HepG2 (cell line): ENCODE measurements around the gene STXBP2. TPM values are rescaled to one million over a fixed set of nuclear protein-coding genes. Genes with fewer than 3 reads are reported as not detected.
A peak's percentile ranks its signal among the peaks of the same experiment; 100 is the strongest.

ENCODE experiments used
- ATAC-seq: fragments of 200-7000 bp; cut with Tn5 transposase; 3 replicates; pipeline ENCODE4 v1.9.1; 2020; ENCODE audit warnings: mild to moderate bottlenecking, moderate library complexity
- BruUV-seq: library from RNA; stranded (reverse); fragments of 400-500 nt; replicated peaks from 2 replicates; lab custom pipeline; 2021; lab: Mats Ljungman, UMichigan
- CTCF ChIA-PET: fragments of 300-600 bp; formaldehyde crosslinking; extraction: SDS; loops from one replicate; lab custom pipeline; 2021; ENCODE audit warnings: low total read pairs, inconsistent platforms, low intra/inter-chr PET ratio; lab: Yijun Ruan, JAX
- POLR2A ChIA-PET: fragments of 350-600 bp; sonication (Branson Sonifier 250); formaldehyde crosslinking; loops from one replicate; lab custom pipeline; 2020; ENCODE audit warnings: antibody characterized with exemption, inconsistent platforms; lab: Yijun Ruan, JAX
- DNase-seq: peaks from one replicate; pipeline ENCODE4 v3.0.0-alpha.2; 2015; ENCODE audit warnings: low spot score
- FAIRE-seq: peaks from 3 replicates; lab custom pipeline; 2011; peaks lifted over from hg19 to GRCh38; lab: Jason Lieb, UNC
- H2AFZ ChIP-seq: one replicate; pipeline ENCODE4 v1.6.1; 2011; ENCODE audit warnings: low read length, inconsistent platforms
- H3K27ac ChIP-seq: fragments of 300-600 bp; 3 replicates; pipeline ENCODE4 v1.8.0; 2011; ENCODE audit warnings: mixed run types, mild to moderate bottlenecking, mixed read lengths, low read length, inconsistent platforms; ENCODE audit not compliant: insufficient read depth; ENCODE audit errors: extremely low read length
- H3K27me3 ChIP-seq, 2 experiments: fragments of 200-600 bp in 1 of 2; 2 replicates in 1 of 2; 3 replicates in 1 of 2; pipeline versions ENCODE4 v1.6.0 to v1.8.0; 2011; ENCODE audit warnings: low read length in 2 of 2, mild to moderate bottlenecking in 2 of 2, moderate library complexity in 2 of 2, inconsistent platforms in 1 of 2; ENCODE audit not compliant: insufficient read depth in 2 of 2, control insufficient read depth in 1 of 2
- H3K36me3 ChIP-seq, 2 experiments: fragments of 200-600 bp in 1 of 2; replicated peaks in 1 of 2; 2 replicates in 1 of 2; 3 replicates in 1 of 2; pipeline versions ENCODE4 v1.5.1 to v1.8.0; 2011; ENCODE audit warnings: low read length in 2 of 2, inconsistent platforms in 1 of 2; ENCODE audit not compliant: insufficient read depth in 2 of 2, control insufficient read depth in 1 of 2
- H3K4me1 ChIP-seq: 2 replicates; pipeline ENCODE4 v1.5.1; 2012; ENCODE audit warnings: low read length, inconsistent platforms; ENCODE audit not compliant: insufficient read depth
- H3K4me2 ChIP-seq: 2 replicates; pipeline ENCODE4 v1.6.0; 2011; ENCODE audit warnings: low read depth, low read length, inconsistent platforms
- H3K4me3 ChIP-seq, 3 experiments: fragments of 200-600 bp in 1 of 3; sonication (generic), shearing (Covaris generic) in 1 of 3; replicated peaks in 1 of 3; 2 replicates each; pipeline ENCODE4 v1.5.1; 2011 to 2016; ENCODE audit warnings: low read length in 3 of 3, inconsistent platforms in 2 of 3, low read depth in 2 of 3, mild to moderate bottlenecking in 2 of 3, control low read depth in 1 of 3, mixed read lengths in 1 of 3; ENCODE audit not compliant: insufficient read depth in 1 of 3
- H3K79me2 ChIP-seq: one replicate; pipeline ENCODE4 v1.6.1; 2011; ENCODE audit warnings: low read length, inconsistent platforms; ENCODE audit not compliant: insufficient read depth
- H3K9ac ChIP-seq: 2 replicates; pipeline ENCODE4 v1.6.0; 2011; ENCODE audit warnings: mild to moderate bottlenecking, low read depth, low read length, inconsistent platforms; ENCODE audit not compliant: insufficient read depth
- H3K9me3 ChIP-seq: 2 replicates; pipeline ENCODE4 v1.5.1; 2012; ENCODE audit warnings: mild to moderate bottlenecking, low read length
- H4K20me1 ChIP-seq: 2 replicates; pipeline ENCODE4 v1.6.0; 2011; ENCODE audit warnings: inconsistent platforms, mild to moderate bottlenecking, low read length, moderate library complexity; ENCODE audit not compliant: insufficient read depth
- AGO2 ChIP-seq: fragments of 200-400 bp; formaldehyde crosslinking; optimal IDR thresholded peaks from 2 replicates; pipeline ENCODE3; 2017; ENCODE audit warnings: mild to moderate bottlenecking, low read depth, low read length, moderate library complexity
- RBFOX2 ChIP-seq: fragments of 200-400 bp; formaldehyde crosslinking; IDR thresholded peaks from 2 replicates; pipeline ENCODE4 v1.6.1; 2017; ENCODE audit warnings: low read depth, mild to moderate bottlenecking, low read length
- SRY ChIP-seq: sonication (generic); formaldehyde crosslinking; IDR thresholded peaks from 2 replicates; pipeline ENCODE4 v1.8.0; 2022; ENCODE audit warnings: mild to moderate bottlenecking, missing genetic modification reagents
- TCF12 ChIP-seq, 2 experiments: fragments of 450-650 bp in 1 of 2; sonication (generic) in 1 of 2; formaldehyde crosslinking in 1 of 2; IDR thresholded peaks; 2 replicates each; pipeline versions ENCODE4 v1.6.1 to v1.8.0; 2017 to 2022; ENCODE audit warnings: antibody characterized with exemption in 1 of 2, mild to moderate bottlenecking in 1 of 2, missing genetic modification reagents in 1 of 2, moderate library complexity in 1 of 2
- WGBS: methylation state at CpG from one replicate; pipeline ENCODE4 v1.1.6; 2017; ENCODE audit warnings: low lambda C conversion rate; 5-methylcytosine and 5-hydroxymethylcytosine counted together
- in situ Hi-C: cut with HindIII; loops from 2 replicates; pipeline ENCODE4 v1.10.0; 2017; ENCODE audit warnings: low pct_unique_long_range_greater_than_20kb; ENCODE audit not compliant: extremely low pct_ligation_motif_present
- intact Hi-C: fragments of 100-400 bp; cut with micrococcal nuclease; formaldehyde crosslinking; loops from one replicate; pipeline ENCODE4 v1.10.0; 2022; ENCODE audit not compliant: unreplicated experiment
- polyA plus RNA-seq, 8 experiments: library from polyadenylated mRNA; depleted of rRNA in 3 of 8; stranded (reverse) in 7 of 8; unstranded in 1 of 8; fragments of >200 nt; fragmentation: Illumina TruSeq in 4 of 8; extraction: Trizol in 4 of 8; gene quantifications; 2 replicates each; pipeline versions ENCODE4 v1.2.1 to v1.2.3, GENCODE V29; 2011 to 2016; ENCODE audit warnings: low read depth in 4 of 8, missing spikeins in 1 of 8, mixed read lengths in 1 of 8; ENCODE audit not compliant: insufficient read depth in 1 of 8
- total RNA-seq, 5 experiments: library from RNA; depleted of rRNA; stranded (reverse); fragments of >200 nt; fragmentation: Illumina TruSeq; extraction: Trizol; gene quantifications; 2 replicates each; pipeline ENCODE4 v1.2.3, GENCODE V29; 2016; ENCODE audit warnings: low read depth in 1 of 5

The STXBP2 gene
- total and polyA plus RNA-seq, 2 of the 13 experiments (the other 11 are each of a cell fraction or from before 2014, with no cell fraction given): 22.8 to 40.1 TPM

DNA sequence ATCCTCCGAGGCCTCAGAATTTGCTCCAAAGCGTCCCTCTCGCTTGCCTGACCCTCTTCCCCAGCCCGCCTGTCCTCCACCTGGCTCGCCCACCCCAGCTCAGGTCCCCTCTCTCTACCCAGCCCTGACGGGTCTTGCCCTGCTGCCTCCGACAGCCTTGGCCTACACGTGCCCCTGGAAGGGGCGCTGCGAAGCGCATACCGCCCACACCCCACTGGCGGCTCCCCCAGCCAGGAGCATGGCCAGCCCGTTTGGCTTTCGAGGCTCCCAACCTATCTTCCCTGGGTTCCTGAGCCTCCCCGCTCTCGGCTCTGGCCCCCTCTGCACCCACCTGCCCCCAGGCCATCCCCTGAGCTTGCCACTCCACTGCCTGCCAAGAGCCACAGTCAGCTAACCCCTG is 12.1 kb upstream of the STXBP2 start:
- Histone ChIP-seq H3K36me3 (peaks cover 21 to 57% of the 10 kb centered on the region in 2 experiments), H4K20me1 (no peaks in the 10 kb centered on the region), H3K27ac (no peak overlapping the region), H3K27me3 (no peaks in the 10 kb centered on the region; a peak in 2 of 5 replicates), H3K79me2 (peaks cover 28% of the 10 kb centered on the region), H3K4me1 (peaks cover 13% of the 10 kb centered on the region), H3K4me3 (no peak overlapping the region), H2AFZ (no peak overlapping the region), H3K4me2 (no peak overlapping the region), H3K9ac (no peak overlapping the region), H3K9me3 (no peaks in the 10 kb centered on the region)
- WGBS: 92% methylated on average over 17 of the region's 17 CpGs
- no peak for ATAC-seq
- no TSS peak for BruUV-seq
- in situ Hi-C loops (no loop called here), intact Hi-C loops (no loop called here)
- TF ChIP-seq TCF12 (IDR thresholded peaks at IDR 0.05): no peak
- TF ChIP-seq TCF12 (CRISPR knock-in tag; IDR thresholded peaks at IDR 0.05): no peak
- 0 out of 2 replicates have a peak, but pooled peaks have one; percentile 16 for TF ChIP-seq RBFOX2
- TF ChIP-seq AGO2: peak; percentile 13
- no peak for FAIRE-seq
- ChIA-PET CTCF (no interaction called here), POLR2A (no interaction called here)
- no peak for DNase-seq

DNA sequence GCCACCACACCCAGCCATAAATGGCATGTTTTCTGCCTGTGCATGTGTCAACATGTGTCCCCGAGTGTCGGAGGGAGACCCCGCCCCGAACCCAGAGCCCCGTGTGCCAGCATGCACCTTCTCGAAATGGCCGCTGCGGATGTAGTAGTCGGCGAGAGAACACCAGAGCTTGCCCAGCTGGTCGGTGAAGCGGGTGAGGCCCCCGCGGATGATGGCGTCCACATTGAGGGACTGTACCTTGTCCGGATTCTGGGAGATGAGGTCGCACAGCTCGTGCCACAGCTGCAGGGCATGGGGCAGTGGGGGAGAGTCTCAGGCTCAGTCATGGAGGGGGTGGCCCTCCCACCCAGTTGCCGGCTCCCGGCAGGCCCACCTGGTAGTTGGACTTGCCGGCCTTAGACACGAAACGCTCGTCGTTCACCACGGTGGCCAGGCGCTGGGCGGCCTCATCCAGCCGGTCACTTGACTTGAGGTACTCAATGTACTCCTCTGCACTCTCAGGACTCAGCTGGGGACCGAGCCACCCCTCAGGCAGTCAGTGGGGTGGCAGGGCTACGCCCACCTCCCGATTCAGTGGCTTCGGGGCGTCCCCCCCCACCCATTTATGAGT is 11.0 kb upstream of the STXBP2 start:
- in situ Hi-C loops: no loop called here
- no peak for FAIRE-seq
- CTCF ChIA-PET: no interaction called here

More for the DNA sequence above, 11.0 kb upstream of the STXBP2 start:
- no peak for ATAC-seq
- H3K9me3 ChIP-seq: no peaks in the 10 kb centered on the region
- H3K27ac ChIP-seq: no peak overlapping the region
- H3K4me3 ChIP-seq: no peak overlapping the region
- WGBS: 97% methylated on average over 24 of the region's 34 CpGs
- POLR2A ChIA-PET: no interaction called here
- H3K27me3 ChIP-seq: no peaks in the 10 kb centered on the region; a peak in 2 of 5 replicates
- H3K36me3 ChIP-seq: peaks cover 17 to 55% of the 10 kb centered on the region in 2 experiments
- no peak overlapping the region for H3K4me2 ChIP-seq
- no TSS peak for BruUV-seq
- intact Hi-C loops: no loop called here
- no peaks in the 10 kb centered on the region for H4K20me1 ChIP-seq
- DNase-seq: no peak
- 0 out of 2 replicates have a peak, but pooled peaks have one; percentile 13 for TF ChIP-seq RBFOX2
- no peak for TF ChIP-seq SRY (CRISPR knock-in tag)
- H3K79me2 ChIP-seq: peaks cover 38% of the 10 kb centered on the region
- peaks cover 19% of the 10 kb centered on the region for H3K4me1 ChIP-seq
- no peak overlapping the region for H3K9ac ChIP-seq
- no peak overlapping the region for H2AFZ ChIP-seq
